Bronchial epithelial cell (primary cell): ENCODE results near the gene LDHB. TPM values are rescaled to one million over a fixed set of nuclear protein-coding genes. Genes with fewer than 3 reads are reported as not detected.
"Not testable (repeated sequence)": the region's sequence is repeated elsewhere in the genome, so short reads cannot be mapped to it uniquely, and the experiment has no call there.

Experiments used
- DNase-seq: peaks from one replicate; pipeline ENCODE4 v3.0.0-alpha.2; 2010; ENCODE audit warnings: low read depth
- FAIRE-seq: peaks from 2 replicates; lab custom pipeline; 2011; peaks lifted over from hg19 to GRCh38; lab: Jason Lieb, UNC
- H3K27me3 ChIP-seq: 2 replicates; pipeline ENCODE4 v1.5.1; 2011; ENCODE audit warnings: low read length; ENCODE audit not compliant: control insufficient read depth, insufficient read depth
- H3K36me3 ChIP-seq: 2 replicates; pipeline ENCODE4 v1.5.1; 2011; ENCODE audit warnings: low read length; ENCODE audit not compliant: control insufficient read depth, insufficient read depth
- H3K4me3 ChIP-seq: 2 replicates; pipeline ENCODE4 v1.5.1; 2011; ENCODE audit warnings: mild to moderate bottlenecking, low read depth, low read length, control low read depth
- total RNA-seq: library from RNA; depleted of rRNA; stranded (reverse); fragments of >200 nt; gene quantifications from 2 replicates; pipeline ENCODE4 v1.2.1, GENCODE V29; 2014
- TF ChIP-seq, protein P1 (sequence below): IDR thresholded peaks from 2 replicates; pipeline ENCODE4 v1.5.1; 2011; ENCODE audit warnings: mild to moderate bottlenecking, moderate library complexity, low read length, control low read depth, inconsistent platforms; ENCODE audit not compliant: insufficient read depth, severe bottlenecking

The LDHB gene
- total RNA-seq, 1 donor from 2014 or later, result 1,083 TPM

DNA sequence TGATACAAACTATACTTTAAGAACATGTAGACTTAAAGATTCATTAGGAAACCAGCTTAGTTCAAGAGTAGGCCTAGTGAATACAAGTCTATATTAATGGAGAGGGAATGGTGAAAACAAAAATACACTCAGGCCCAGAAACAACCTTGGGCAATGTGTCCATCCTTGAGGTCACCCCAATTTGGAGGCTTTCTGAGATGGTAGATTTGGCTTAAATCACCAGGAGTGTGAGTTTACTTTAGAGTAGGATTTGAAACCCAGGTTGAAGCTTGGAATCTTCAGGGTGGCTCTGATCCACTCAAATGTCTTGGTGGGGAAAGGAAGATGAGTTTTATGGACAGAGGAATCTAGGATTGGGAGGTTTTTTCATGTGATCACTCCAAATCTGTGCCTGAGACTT is 10.5 kb downstream of the LDHB start:
- peaks cover 9% of the 10 kb centered on the region for H3K36me3 ChIP-seq
- DNase-seq, result no peak
- no peaks in the 10 kb centered on the region for H3K27me3 ChIP-seq
- TF ChIP-seq, protein P1, sequence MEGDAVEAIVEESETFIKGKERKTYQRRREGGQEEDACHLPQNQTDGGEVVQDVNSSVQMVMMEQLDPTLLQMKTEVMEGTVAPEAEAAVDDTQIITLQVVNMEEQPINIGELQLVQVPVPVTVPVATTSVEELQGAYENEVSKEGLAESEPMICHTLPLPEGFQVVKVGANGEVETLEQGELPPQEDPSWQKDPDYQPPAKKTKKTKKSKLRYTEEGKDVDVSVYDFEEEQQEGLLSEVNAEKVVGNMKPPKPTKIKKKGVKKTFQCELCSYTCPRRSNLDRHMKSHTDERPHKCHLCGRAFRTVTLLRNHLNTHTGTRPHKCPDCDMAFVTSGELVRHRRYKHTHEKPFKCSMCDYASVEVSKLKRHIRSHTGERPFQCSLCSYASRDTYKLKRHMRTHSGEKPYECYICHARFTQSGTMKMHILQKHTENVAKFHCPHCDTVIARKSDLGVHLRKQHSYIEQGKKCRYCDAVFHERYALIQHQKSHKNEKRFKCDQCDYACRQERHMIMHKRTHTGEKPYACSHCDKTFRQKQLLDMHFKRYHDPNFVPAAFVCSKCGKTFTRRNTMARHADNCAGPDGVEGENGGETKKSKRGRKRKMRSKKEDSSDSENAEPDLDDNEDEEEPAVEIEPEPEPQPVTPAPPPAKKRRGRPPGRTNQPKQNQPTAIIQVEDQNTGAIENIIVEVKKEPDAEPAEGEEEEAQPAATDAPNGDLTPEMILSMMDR, result no peak
- no peak overlapping the region for H3K4me3 ChIP-seq
- FAIRE-seq, result no peak

DNA sequence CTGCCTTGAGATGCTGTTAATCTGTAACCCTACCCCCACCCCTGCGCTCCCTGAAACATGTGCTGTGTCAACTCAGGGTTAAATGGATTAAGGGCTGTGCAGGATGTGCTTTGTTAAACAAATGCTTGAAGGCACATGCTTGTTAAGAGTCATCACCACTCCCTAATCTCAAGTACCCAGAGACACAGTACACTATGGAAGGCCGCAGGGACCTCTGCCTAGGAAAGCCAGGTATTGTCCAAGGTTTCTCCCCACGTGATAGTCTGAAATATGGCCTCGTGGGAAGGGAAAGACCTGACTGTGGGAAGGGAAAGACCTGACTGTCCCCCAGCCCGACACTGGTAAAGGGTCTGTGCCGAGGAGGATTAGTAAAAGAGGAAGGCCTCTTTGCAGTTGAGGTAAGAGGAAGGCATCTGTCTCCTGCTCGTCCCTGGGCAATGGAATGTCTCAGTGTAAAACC is 12.6 kb downstream of the LDHB start:
- FAIRE-seq, H3K4me3 ChIP-seq, H3K27me3 ChIP-seq: not testable (repeated sequence)
- DNase-seq, result peak; percentile 73
- peaks cover 11% of the 10 kb centered on the region for H3K36me3 ChIP-seq

DNA sequence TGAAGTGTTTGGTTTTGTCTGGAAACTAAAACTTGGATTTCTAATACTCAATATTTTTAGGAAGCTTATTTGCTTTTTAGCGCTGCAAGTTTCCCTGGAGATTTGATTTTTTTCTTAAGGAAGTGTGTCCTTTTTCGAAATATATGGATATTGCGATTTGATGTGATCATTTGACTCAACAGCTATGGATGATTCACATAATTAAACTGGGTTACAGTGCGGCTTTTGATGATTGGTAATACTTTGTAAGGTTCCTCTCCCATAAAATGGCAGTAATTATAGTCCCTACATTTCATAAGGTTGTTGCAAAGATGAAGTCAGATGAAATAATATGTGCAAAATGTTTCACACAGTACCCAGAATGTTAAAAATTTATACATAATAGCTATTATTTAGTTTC is 13.1 kb downstream of the LDHB start:
- no peak for FAIRE-seq
- Histone ChIP-seq H3K36me3 (peaks cover 11% of the 10 kb centered on the region), H3K4me3 (no peak overlapping the region), H3K27me3 (no peaks in the 10 kb centered on the region)
- TF ChIP-seq, protein P1, result no peak
- peak; percentile 67 for DNase-seq

DNA sequence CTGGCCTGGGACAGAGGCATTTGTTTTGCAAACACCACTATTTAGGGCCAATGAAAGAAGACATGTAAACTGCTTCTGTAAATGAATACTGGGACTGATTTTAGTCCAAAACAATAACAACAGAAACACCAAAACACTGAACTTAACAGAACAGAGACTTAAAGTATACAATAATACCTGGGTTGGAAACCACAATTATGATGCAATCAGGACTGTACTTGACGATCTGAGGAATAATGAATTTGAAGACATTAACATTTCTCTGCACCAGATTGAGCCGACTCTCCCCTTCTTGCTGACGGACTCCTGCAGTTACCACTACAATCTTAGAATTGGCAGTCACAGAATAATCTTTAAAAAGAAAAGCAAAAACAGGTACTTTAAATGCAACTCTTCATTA is 13.9 kb downstream of the LDHB start:
- DNase-seq, result no peak
- TF ChIP-seq, protein P1, result no peak
- FAIRE-seq, result no peak
- peaks cover 11% of the 10 kb centered on the region for H3K36me3 ChIP-seq
- no peaks in the 10 kb centered on the region for H3K27me3 ChIP-seq
- no peak overlapping the region for H3K4me3 ChIP-seq

DNA sequence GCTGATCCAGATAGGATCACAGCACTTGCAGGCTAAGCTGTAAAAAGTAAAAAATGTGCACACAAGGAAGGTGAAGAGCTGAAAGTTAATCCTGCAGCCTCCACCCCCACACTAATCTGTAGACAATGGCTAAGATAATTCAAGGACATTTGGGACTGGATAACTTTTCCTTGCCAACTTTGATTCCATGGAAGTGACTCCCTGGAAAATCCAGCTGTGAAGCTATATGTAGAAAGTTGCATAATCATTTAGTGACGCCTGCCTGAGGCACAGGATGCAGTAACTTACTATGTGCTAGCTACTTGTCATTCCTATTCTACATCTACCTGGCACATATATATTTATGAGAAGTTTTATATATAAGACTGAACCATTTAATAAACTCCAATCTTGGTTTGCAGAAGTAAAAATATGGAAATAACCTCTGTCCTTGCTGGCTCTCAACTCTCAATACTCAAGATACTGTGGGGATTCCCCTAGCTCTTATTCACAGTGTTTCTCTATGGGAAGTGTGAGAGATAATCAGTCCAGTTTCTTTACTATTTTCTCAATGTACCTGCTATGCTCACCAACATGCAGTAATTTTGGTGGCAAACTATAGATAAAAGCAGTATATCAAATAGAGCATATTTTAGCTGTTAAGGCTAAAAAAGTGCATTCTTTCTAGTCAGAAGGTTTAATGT is 14.8 kb downstream of the LDHB start:
- peak; percentile 81 for DNase-seq
- FAIRE-seq, result no peak
- no peaks in the 10 kb centered on the region for H3K27me3 ChIP-seq
- TF ChIP-seq, protein P1, result no peak
- H3K4me3 ChIP-seq, result no peak overlapping the region
- H3K36me3 ChIP-seq, result peaks cover 8% of the 10 kb centered on the region

DNA sequence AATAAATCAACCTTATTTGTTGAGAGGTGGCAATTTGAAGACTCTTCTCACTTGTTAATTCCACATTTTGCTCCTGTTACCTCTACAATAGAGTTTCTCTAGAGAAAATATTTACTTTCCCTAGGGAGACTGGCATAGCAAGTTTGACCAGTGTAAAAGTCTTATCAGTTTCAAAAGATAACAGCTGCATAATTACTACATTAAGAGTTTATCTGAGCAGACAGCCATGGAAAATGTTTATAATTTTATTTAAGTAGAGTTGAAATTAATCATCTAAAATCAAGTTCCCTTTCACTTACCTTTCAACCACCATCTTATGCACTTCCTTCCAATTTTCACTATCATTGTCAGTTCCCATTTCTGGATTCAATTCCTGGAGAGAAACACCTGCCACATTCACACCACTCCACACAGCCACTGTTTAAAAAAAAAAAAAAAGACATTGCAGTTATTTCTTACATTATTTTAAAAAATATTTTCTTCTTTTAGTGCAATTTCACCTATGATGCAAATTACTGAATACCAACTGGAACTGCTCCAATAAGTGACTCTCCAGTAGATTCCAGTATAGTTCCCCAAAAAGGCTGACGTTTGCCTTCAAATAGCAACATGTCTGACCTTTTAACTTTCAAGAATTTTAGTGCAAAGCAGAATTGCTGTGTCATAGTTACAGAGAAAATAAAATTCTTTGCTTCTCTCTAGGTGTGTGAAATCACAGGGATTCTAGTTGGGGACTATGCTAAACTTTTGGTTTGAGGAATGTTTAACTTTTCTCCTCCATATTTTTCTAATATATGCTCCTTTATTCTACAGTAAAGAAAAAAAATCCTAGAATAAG is 19.4 kb downstream of the LDHB start:
- H3K4me3 ChIP-seq, result no peak overlapping the region
- DNase-seq, result no peak
- peaks cover 7% of the 10 kb centered on the region for H3K36me3 ChIP-seq
- H3K27me3 ChIP-seq, result no peaks in the 10 kb centered on the region
- no peak for FAIRE-seq
- TF ChIP-seq, protein P1, result no peak
